Chondrocyte (in vitro differentiated cells): ENCODE data around the gene SEL1L. TPM values are rescaled to one million over a fixed set of nuclear protein-coding genes. Genes with fewer than 3 reads are reported as not detected.

Source experiments
- DNase-seq: peaks from one replicate; pipeline ENCODE4 v3.0.0; 2021; ENCODE audit warnings: mixed read lengths, low spot score
- H3K27ac Mint-ChIP-seq: one replicate; pipeline ENCODE4 v1.8.0; 2021; ENCODE audit warnings: mild to moderate bottlenecking, moderate library complexity, mixed read lengths; ENCODE audit not compliant: unreplicated experiment
- H3K27me3 Mint-ChIP-seq: 2 replicates; pipeline ENCODE4 v1.8.0; 2021; ENCODE audit warnings: low read depth, mixed read lengths
- H3K36me3 Mint-ChIP-seq: 2 replicates; pipeline ENCODE4 v1.8.0; 2021; ENCODE audit warnings: low read depth, mixed read lengths
- H3K4me1 Mint-ChIP-seq: 2 replicates; pipeline ENCODE4 v1.8.0; 2021; ENCODE audit warnings: low read depth, mild to moderate bottlenecking, mixed read lengths
- H3K4me3 Mint-ChIP-seq: one replicate; pipeline ENCODE4 v1.8.0; 2021; ENCODE audit warnings: mild to moderate bottlenecking, moderate library complexity, mixed read lengths; ENCODE audit not compliant: unreplicated experiment
- H3K9me3 Mint-ChIP-seq: 2 replicates; pipeline ENCODE4 v1.8.0; 2021; ENCODE audit warnings: low read depth, mixed read lengths
- total RNA-seq: library from RNA; stranded (reverse); gene quantifications from 3 replicates; pipeline ENCODE4 v1.2.1, GENCODE V29; 2021
- TF ChIP-seq, protein P1 (sequence below): fragments of 200-600 bp; sonication (generic); IDR thresholded peaks from 2 replicates; pipeline ENCODE4 v1.5.0; 2021; ENCODE audit warnings: antibody characterized with exemption, mild to moderate bottlenecking, moderate library complexity

The SEL1L gene
- total RNA-seq, 1 donor from 2014 or later: 201 TPM

DNA sequence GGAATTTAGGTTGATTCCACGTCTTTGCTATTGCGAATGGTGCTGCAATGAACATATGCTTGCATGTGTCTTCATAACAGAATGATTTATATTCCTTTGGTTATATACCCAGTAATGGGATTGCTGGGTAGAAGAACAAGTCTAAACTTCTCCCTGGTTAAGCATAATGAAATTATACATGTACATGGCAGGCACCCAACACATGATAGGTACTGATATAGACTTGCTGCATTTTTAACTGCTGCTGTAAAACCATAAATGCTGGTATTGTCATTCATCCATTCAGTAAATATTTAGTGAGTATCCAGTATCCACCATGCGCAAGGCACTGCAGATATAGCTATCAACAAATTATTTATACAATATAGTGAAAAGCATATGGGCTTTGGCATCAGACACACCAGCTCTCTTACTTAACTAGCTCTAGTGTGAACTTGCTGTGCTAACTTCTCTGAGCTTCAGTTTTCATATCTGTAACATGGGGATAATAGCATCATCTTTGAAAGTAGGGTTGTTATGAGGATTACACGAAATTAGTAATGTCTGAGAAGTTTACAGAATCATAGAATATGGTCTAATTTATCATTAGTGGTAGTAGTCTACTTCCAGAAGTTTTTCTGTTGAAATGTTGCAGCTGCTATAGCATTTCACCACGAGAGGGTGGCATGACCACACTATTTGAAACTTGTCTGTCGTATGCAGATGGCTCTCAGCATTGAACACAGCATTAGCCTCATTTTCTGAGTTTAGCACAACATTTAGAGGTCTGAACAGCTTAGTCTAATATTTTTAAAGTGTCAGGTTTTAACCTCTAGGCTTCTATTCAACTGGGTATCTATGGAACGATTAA lies 32.0 kb upstream of the SEL1L start:
- Mint-ChIP-seq H3K4me1 (no peaks in the 10 kb centered on the region), H3K4me3 (no peak overlapping the region), H3K36me3 (no peaks in the 10 kb centered on the region), H3K27ac (no peak overlapping the region), H3K27me3 (peaks cover 18% of the 10 kb centered on the region), H3K9me3 (no peaks in the 10 kb centered on the region)
- DNase-seq: no peak
- TF ChIP-seq, protein P1, sequence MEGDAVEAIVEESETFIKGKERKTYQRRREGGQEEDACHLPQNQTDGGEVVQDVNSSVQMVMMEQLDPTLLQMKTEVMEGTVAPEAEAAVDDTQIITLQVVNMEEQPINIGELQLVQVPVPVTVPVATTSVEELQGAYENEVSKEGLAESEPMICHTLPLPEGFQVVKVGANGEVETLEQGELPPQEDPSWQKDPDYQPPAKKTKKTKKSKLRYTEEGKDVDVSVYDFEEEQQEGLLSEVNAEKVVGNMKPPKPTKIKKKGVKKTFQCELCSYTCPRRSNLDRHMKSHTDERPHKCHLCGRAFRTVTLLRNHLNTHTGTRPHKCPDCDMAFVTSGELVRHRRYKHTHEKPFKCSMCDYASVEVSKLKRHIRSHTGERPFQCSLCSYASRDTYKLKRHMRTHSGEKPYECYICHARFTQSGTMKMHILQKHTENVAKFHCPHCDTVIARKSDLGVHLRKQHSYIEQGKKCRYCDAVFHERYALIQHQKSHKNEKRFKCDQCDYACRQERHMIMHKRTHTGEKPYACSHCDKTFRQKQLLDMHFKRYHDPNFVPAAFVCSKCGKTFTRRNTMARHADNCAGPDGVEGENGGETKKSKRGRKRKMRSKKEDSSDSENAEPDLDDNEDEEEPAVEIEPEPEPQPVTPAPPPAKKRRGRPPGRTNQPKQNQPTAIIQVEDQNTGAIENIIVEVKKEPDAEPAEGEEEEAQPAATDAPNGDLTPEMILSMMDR: peak; percentile 75

DNA sequence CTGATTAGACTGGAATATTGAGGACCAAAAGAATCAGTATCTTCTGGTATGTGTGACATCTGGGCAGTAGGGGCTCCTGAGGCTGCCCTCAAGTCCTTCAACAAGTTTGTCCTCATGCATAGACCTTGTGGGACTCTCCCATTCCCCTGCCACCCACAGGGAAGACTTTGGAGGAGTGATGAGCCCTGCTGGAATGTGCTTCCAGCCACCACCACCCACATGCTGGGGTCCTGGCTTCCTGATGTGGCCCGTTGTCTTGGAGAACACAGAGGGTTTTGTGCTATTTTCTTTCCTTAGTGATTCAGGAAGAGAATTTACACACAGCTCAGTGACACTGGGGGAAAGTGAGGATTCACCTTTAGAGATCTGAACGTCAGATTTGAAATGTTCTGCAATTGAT lies 29.2 kb upstream of the SEL1L start:
- no peak for DNase-seq
- no peaks in the 10 kb centered on the region for H3K36me3 Mint-ChIP-seq

DNA sequence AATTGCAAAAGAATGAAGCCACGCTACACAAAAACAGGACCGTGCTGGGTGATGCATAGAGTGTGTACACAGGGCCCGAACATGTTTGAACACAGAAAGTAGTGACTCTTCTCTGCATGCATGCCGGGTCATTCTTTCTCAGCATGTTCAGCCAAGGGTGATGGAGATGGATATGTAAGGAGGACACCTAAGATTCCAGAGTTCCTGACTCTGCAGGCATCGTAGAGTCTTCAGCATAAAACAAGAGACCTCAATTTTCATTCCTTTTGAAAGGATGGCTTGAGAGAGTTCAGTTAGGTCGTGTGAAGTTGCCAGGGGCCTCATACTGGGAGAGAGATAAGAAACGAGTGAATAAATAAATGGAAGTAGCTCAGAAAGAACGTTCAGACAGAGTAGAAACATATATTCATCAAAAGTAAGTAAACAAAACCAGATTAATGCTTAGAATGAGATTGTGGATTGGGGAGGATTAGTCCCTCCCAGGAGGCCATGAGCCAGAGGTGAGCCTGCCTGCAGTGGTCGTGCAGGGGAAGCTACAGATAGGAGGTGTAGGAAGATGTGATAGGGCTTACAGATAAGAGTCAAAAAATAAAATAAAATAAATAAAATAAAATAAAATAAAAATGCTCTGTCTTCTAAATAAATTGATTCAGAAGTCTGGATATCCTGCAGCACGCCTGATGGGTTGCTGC lies 27.6 kb upstream of the SEL1L start:
- H3K4me1 Mint-ChIP-seq: no peaks in the 10 kb centered on the region
- no peaks in the 10 kb centered on the region for H3K36me3 Mint-ChIP-seq
- TF ChIP-seq, protein P1: no peak
- no peak for DNase-seq
- no peak overlapping the region for H3K4me3 Mint-ChIP-seq
- H3K27me3 Mint-ChIP-seq: peaks cover 5% of the 10 kb centered on the region
- no peaks in the 10 kb centered on the region for H3K9me3 Mint-ChIP-seq
- H3K27ac Mint-ChIP-seq: no peak overlapping the region

More for the DNA sequence above, 29.2 kb upstream of the SEL1L start:
- Mint-ChIP-seq H3K27me3 (peaks cover 12% of the 10 kb centered on the region), H3K27ac (no peak overlapping the region), H3K4me1 (no peaks in the 10 kb centered on the region), H3K9me3 (no peaks in the 10 kb centered on the region), H3K4me3 (no peak overlapping the region)
- TF ChIP-seq, protein P1: no peak

DNA sequence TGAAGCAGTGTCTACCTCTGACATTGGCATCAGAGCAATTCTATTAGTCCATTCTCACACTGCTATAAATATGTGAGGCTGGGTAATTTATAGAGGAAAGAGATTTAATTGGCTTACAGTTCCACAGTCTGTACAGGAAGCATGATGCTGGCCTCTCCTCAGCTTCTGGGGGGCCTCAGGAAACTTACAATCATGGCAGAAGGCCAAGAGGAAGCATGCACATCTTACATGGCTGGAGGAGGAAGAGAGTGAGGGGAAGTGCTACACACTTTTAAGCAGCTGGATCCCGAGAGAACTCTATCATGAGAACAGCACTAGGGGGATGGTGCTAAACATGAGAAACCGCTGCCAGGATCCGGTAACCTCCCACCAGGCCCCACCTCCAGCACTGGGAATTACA lies 25.7 kb upstream of the SEL1L start:
- no peak for DNase-seq
- Mint-ChIP-seq H3K4me1 (no peaks in the 10 kb centered on the region), H3K4me3 (no peak overlapping the region), H3K27ac (no peak overlapping the region), H3K9me3 (no peaks in the 10 kb centered on the region), H3K36me3 (no peaks in the 10 kb centered on the region), H3K27me3 (peaks cover 5% of the 10 kb centered on the region)
- TF ChIP-seq, protein P1: no peak

DNA sequence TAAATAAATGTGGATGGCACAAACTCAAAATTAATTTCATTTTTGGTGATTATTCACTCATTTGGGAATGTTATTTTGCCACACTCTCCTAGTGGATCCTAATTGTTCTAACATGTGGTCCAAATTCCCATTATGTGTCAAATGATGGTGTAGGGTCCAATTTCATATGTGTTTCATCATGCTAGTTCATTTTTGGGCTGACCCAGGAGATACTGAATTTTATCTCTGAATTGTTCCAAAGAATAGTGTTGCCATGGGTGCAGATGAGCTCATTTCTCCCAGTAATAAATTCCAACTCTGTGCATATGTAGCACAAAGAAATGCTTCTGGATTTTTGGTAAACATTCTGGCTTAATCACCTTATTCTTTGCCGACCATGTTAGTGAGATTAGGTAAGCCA lies 23.5 kb upstream of the SEL1L start:
- no peaks in the 10 kb centered on the region for H3K36me3 Mint-ChIP-seq
- TF ChIP-seq, protein P1: no peak

More for the DNA sequence above, 23.5 kb upstream of the SEL1L start:
- Mint-ChIP-seq H3K27me3 (peaks cover 5% of the 10 kb centered on the region), H3K9me3 (peaks cover 2% of the 10 kb centered on the region), H3K27ac (no peak overlapping the region), H3K4me3 (no peak overlapping the region), H3K4me1 (no peaks in the 10 kb centered on the region)
- DNase-seq: no peak
